Panc1 (cell line): ENCODE measurements around the gene TBX5.

Experiments used
- POLR2AphosphoS5 ChIP-seq: IDR thresholded peaks from 2 replicates; pipeline ENCODE4 v1.6.1; 2012; ENCODE audit warnings: mild to moderate bottlenecking, low read depth, low read length, moderate library complexity
- TCF7L2 ChIP-seq: IDR thresholded peaks from 2 replicates; pipeline ENCODE4 v1.6.1; 2011; ENCODE audit warnings: mild to moderate bottlenecking, low read depth, low read length, inconsistent platforms
- TF ChIP-seq, protein P1 (sequence below): fragments of 450-650 bp; IDR thresholded peaks from 2 replicates; pipeline ENCODE4 v1.5.1; 2017; ENCODE audit warnings: mild to moderate bottlenecking
- TF ChIP-seq, protein P2 (sequence below), 2 experiments: IDR thresholded peaks; 2 replicates each; pipeline ENCODE4 v1.6.1; 2011 to 2012; ENCODE audit warnings: low read depth in 2 of 2, control low read depth in 1 of 2, low read length in 1 of 2, mild to moderate bottlenecking in 1 of 2, moderate library complexity in 1 of 2; ENCODE audit not compliant: insufficient read depth in 1 of 2

DNA sequence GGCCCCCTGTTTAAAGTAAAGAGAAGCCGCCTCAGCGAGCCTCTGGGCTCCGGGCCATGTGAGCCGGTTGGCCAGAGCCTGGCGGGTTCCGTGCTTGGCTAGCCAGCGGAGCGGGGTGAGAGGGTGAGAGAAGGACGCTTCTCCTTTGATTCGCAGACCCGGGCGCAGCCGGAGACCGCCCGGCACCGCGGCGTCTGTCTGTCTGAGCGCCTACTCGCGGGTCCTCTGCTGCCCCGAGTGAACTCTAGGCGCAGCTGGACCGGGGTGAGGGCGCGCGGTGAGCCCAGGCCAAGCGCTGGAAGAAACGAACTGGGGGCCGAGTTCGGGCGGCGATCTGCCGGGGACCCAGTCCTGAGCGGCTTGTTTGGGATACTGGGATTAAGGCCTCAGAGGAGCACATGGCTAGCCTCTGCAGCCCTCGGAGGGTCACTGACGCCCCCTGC, 41.4 kb upstream of the TBX5 start:
- TF ChIP-seq, protein P1, sequence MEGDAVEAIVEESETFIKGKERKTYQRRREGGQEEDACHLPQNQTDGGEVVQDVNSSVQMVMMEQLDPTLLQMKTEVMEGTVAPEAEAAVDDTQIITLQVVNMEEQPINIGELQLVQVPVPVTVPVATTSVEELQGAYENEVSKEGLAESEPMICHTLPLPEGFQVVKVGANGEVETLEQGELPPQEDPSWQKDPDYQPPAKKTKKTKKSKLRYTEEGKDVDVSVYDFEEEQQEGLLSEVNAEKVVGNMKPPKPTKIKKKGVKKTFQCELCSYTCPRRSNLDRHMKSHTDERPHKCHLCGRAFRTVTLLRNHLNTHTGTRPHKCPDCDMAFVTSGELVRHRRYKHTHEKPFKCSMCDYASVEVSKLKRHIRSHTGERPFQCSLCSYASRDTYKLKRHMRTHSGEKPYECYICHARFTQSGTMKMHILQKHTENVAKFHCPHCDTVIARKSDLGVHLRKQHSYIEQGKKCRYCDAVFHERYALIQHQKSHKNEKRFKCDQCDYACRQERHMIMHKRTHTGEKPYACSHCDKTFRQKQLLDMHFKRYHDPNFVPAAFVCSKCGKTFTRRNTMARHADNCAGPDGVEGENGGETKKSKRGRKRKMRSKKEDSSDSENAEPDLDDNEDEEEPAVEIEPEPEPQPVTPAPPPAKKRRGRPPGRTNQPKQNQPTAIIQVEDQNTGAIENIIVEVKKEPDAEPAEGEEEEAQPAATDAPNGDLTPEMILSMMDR, result no peak
- TF ChIP-seq POLR2AphosphoS5 (no peak), TCF7L2 (no peak)
- TF ChIP-seq, protein P2, sequence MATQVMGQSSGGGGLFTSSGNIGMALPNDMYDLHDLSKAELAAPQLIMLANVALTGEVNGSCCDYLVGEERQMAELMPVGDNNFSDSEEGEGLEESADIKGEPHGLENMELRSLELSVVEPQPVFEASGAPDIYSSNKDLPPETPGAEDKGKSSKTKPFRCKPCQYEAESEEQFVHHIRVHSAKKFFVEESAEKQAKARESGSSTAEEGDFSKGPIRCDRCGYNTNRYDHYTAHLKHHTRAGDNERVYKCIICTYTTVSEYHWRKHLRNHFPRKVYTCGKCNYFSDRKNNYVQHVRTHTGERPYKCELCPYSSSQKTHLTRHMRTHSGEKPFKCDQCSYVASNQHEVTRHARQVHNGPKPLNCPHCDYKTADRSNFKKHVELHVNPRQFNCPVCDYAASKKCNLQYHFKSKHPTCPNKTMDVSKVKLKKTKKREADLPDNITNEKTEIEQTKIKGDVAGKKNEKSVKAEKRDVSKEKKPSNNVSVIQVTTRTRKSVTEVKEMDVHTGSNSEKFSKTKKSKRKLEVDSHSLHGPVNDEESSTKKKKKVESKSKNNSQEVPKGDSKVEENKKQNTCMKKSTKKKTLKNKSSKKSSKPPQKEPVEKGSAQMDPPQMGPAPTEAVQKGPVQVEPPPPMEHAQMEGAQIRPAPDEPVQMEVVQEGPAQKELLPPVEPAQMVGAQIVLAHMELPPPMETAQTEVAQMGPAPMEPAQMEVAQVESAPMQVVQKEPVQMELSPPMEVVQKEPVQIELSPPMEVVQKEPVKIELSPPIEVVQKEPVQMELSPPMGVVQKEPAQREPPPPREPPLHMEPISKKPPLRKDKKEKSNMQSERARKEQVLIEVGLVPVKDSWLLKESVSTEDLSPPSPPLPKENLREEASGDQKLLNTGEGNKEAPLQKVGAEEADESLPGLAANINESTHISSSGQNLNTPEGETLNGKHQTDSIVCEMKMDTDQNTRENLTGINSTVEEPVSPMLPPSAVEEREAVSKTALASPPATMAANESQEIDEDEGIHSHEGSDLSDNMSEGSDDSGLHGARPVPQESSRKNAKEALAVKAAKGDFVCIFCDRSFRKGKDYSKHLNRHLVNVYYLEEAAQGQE (IDR thresholded peaks at IDR 0.05; ENCODE audit: insufficient read depth in 1 of 2, low read depth in 2 of 2, low read length in 1 of 2), result no peak
